Ureter (tissue), 1 donor: Measurements from ENCODE around the gene CEP350. TPM values are rescaled to one million over a fixed set of nuclear protein-coding genes. Genes with fewer than 3 reads are reported as not detected.
"Not testable (repeated sequence)": the region's sequence is repeated elsewhere in the genome, so short reads cannot be mapped to it uniquely, and the experiment has no call there.

Experiments
- DNase-seq: peaks from one replicate; pipeline ENCODE4 v3.0.0-alpha.2; 2020; ENCODE audit warnings: low spot score
- total RNA-seq: library from RNA; stranded (reverse); gene quantifications from one replicate; pipeline ENCODE4 v1.2.4, GENCODE V29; 2023
- donor health status: DM: yes; HTN: yes; CAD: no.

The CEP350 gene
- total RNA-seq, 1 donor from 2014 or later: 58.4 TPM

GRCh38 chr1:179984101-179984500 is 29.5 kb downstream of the CEP350 start:
- DNase-seq: no peak

GRCh38 chr1:179984942-179985341 is 30.3 kb downstream of the CEP350 start:
- no peak for DNase-seq

- DNase-seq: no peak
Observed at GRCh38 chr1:179990847-179991246, 36.2 kb downstream of the CEP350 start.

- no peak for DNase-seq
Observed at GRCh38 chr1:179995576-179995975, 41.0 kb downstream of the CEP350 start.

GRCh38 chr1:179996099-179996498 is 41.5 kb downstream of the CEP350 start:
- DNase-seq: no peak

GRCh38 chr1:180000575-180000974 is 46.0 kb downstream of the CEP350 start:
- no peak for DNase-seq

- DNase-seq: no peak
Observed at GRCh38 chr1:180002437-180002836, 47.8 kb downstream of the CEP350 start.

GRCh38 chr1:180003026-180003695 is 48.6 kb downstream of the CEP350 start:
- DNase-seq: no peak

GRCh38 chr1:180006762-180007161 is 52.2 kb downstream of the CEP350 start:
- not testable (repeated sequence) for DNase-seq

GRCh38 chr1:180020017-180020416 is 65.4 kb downstream of the CEP350 start:
- DNase-seq: no peak

- DNase-seq: no peak
Observed at GRCh38 chr1:180026556-180026955, 71.9 kb downstream of the CEP350 start.

GRCh38 chr1:180027949-180028445 is 73.4 kb downstream of the CEP350 start:
- no peak for DNase-seq

GRCh38 chr1:180028864-180029263 is 74.3 kb downstream of the CEP350 start:
- DNase-seq: no peak

GRCh38 chr1:180029524-180030135 is 75.0 kb downstream of the CEP350 start:
- DNase-seq: no peak

- no peak for DNase-seq
Observed at GRCh38 chr1:180031664-180032063, 77.1 kb downstream of the CEP350 start.

GRCh38 chr1:180033390-180033789 is 78.8 kb downstream of the CEP350 start:
- no peak for DNase-seq

- no peak for DNase-seq
Observed at GRCh38 chr1:180040034-180040433, 85.4 kb downstream of the CEP350 start.

GRCh38 chr1:180041582-180041981 is 87.0 kb downstream of the CEP350 start:
- DNase-seq: no peak

- DNase-seq: no peak
Observed at GRCh38 chr1:180042988-180043622, 88.5 kb downstream of the CEP350 start.

GRCh38 chr1:180043785-180044184 is 89.2 kb downstream of the CEP350 start:
- DNase-seq: no peak

- DNase-seq: no peak
Observed at GRCh38 chr1:180046674-180047073, 92.1 kb downstream of the CEP350 start.

- DNase-seq: no peak
Observed at GRCh38 chr1:180053594-180054567, 99.3 kb downstream of the CEP350 start.
